ENCODE results near the gene ACHE. TPM values are rescaled to one million over a fixed set of nuclear protein-coding genes. Genes with fewer than 3 reads are reported as not detected.
"Not testable (repeated sequence)": the region's sequence is repeated elsewhere in the genome, so short reads cannot be mapped to it uniquely, and the experiment has no call there.

Gene ACHE
- total RNA-seq, result 1 to 10 TPM; 2.5 to 4.6 (median 3.5) TPM

DNA sequence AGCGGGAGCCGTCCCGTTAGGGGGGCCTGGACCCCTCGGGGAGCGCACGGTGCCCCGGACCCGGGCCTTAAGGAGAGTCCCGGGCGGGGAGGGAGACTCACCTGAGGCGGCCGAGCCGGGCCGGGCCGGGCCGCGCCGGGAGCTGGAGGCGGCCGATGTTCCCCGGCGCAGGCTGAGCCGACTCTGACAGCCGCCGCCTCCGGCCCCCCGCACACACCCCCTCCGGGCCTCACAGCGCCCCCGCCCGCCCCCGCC, at the start of gene ACHE:
Gene ACHE (minus strand): TSS at position 188 of the 255 bp plus-strand sequence. CDS start 1,656 bp downstream, outside the sequence.
- TF ChIP-seq EP300 (IDR thresholded peaks at IDR 0.05), result no peak
- TF ChIP-seq POLR2AphosphoS5 (IDR thresholded peaks at IDR 0.05), result no peak
- TF ChIP-seq, protein P1, sequence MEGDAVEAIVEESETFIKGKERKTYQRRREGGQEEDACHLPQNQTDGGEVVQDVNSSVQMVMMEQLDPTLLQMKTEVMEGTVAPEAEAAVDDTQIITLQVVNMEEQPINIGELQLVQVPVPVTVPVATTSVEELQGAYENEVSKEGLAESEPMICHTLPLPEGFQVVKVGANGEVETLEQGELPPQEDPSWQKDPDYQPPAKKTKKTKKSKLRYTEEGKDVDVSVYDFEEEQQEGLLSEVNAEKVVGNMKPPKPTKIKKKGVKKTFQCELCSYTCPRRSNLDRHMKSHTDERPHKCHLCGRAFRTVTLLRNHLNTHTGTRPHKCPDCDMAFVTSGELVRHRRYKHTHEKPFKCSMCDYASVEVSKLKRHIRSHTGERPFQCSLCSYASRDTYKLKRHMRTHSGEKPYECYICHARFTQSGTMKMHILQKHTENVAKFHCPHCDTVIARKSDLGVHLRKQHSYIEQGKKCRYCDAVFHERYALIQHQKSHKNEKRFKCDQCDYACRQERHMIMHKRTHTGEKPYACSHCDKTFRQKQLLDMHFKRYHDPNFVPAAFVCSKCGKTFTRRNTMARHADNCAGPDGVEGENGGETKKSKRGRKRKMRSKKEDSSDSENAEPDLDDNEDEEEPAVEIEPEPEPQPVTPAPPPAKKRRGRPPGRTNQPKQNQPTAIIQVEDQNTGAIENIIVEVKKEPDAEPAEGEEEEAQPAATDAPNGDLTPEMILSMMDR (IDR thresholded peaks at IDR 0.05), result no peak
- no peak for TF ChIP-seq POLR2A (IDR thresholded peaks at IDR 0.05; ENCODE audit: low read depth)
- Histone ChIP-seq H3K36me3 (no peaks in the 10 kb centered on the region), H3K27me3 (peaks cover 11 to 77% (median 31%) of the 10 kb centered on the region in 4 donors), H3K4me1 (peaks cover 32 to 42% (median 39%) of the 10 kb centered on the region in 4 donors), H3K27ac (replicated peaks in 1 of 4) (peak within 1 kb of the TSS in 2 of 4 donors; percentile 17 to 28), H3K4me3 (peak within 1 kb of the TSS; percentile 51 to 63 (median 52)), H3K9me3 (no peaks in the 10 kb centered on the region)
- no peak for DNase-seq (ENCODE audit: extremely low spot score)
- no CpG with 5 or more reads among the region's 32 CpGs for WGBS
- intact Hi-C loops (cut with DNase I), result loop anchor here (2.0 to 5.0 kb wide), 2 partner anchors 163 to 182 kb away; no protein-coding TSS in a partner anchor

DNA sequence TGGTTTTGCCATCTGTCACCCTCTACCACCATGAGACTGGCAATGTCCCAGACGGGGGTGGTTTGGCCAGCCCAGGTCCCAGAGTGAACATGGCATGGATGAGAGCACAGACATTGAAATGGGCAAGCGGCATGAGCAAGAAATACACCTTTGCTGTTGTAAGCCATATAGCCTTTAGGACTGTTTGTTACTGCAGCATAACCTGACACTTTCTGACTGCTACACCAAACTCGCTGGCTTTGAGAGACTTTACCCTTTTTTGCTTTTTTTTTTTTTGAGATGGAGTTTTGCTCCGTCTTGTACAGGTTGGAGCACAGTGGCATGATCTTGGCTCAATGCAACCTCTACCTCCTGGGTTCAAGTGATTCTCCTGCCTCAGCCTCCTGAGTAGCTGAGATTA, 48.5 kb upstream of the ACHE start:
- Histone ChIP-seq H3K27ac (replicated peaks in 1 of 4) (no peak overlapping the region), H3K4me3 (no peak overlapping the region), H3K4me1 (no peaks in the 10 kb centered on the region), H3K9me3 (peaks cover 0 to 11% (median 3%) of the 10 kb centered on the region in 4 donors), H3K27me3 (peaks cover 0 to 36% (median 0%) of the 10 kb centered on the region in 4 donors), H3K36me3 (no peaks in the 10 kb centered on the region)
- intact Hi-C loops (cut with DNase I), result no loop called here
- WGBS, result 88% methylated on average over 4 of the region's 4 CpGs
- DNase-seq (ENCODE audit: extremely low spot score), result no peak
- TF ChIP-seq EP300 (IDR thresholded peaks at IDR 0.05), result no peak
- TF ChIP-seq, protein P1 (IDR thresholded peaks at IDR 0.05), result no peak
- TF ChIP-seq POLR2A (IDR thresholded peaks at IDR 0.05; ENCODE audit: low read depth), result no peak
- TF ChIP-seq POLR2AphosphoS5 (IDR thresholded peaks at IDR 0.05), result no peak

DNA sequence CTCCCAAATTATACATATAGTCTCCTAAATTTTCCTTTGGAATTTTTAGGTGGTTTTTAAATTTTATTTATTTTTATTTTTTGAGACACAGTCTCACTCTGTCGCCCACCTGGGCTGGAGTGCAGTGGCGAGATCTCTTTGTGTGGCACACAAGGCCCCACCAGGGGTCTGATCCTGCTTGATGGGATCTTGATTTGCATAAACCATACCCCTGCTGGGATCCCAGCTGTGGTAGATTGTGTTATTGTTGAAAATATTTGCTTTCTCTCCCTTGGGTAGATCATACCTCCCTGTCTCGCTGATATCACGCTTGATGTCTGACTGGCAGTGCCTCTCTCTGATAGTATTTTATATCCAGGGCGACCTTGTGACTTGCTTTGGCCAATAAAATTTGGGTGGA, 48.0 kb upstream of the ACHE start:
- H3K4me3 ChIP-seq, result no peak overlapping the region

DNA sequence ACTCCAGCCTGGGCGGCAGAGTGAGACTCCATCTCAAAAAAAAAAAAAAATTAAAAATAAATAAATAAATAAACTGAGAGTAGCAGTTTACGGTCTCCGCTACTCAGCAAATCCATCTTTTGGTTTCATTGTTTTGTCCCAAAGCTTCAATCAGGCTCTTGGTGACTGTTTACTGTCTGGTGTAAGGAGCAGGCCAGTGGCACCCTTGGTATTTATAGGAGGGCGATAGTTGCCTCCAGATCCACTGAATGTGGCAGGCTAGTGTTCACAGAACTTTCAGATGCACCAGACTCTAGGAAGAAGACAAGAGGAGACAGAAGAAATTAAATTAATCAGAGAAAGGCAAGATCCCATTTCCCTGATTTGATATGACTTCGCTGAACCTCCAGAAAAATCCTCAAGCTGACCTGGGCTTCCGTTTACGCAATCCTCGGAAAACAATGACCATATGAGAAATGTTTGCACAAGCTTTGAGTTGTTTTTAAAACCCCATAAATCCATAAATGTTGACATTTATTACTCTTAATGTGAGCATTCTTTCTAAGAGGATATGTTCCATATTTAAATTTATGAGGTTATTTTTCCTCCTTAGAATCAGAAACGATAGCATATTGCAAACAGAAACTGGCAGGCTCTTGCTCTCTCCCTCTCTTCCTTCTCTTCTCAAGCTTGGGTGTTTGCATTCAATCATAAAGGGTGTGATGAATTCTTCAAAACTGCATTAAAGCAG, 46.5 kb upstream of the ACHE start:
- intact Hi-C loops (cut with DNase I), result no loop called here
- Histone ChIP-seq H3K4me1 (no peaks in the 10 kb centered on the region), H3K9me3 (peaks cover 0 to 11% (median 3%) of the 10 kb centered on the region in 4 donors), H3K36me3 (no peaks in the 10 kb centered on the region), H3K4me3 (no peak overlapping the region), H3K27ac (replicated peaks in 1 of 4) (no peak overlapping the region), H3K27me3 (peaks cover 0 to 31% (median 0%) of the 10 kb centered on the region in 4 donors)
- TF ChIP-seq EP300 (IDR thresholded peaks at IDR 0.05) (no peak), POLR2AphosphoS5 (IDR thresholded peaks at IDR 0.05) (no peak), POLR2A (IDR thresholded peaks at IDR 0.05; ENCODE audit: low read depth) (no peak)
- TF ChIP-seq, protein P1 (IDR thresholded peaks at IDR 0.05), result no peak
- 59% methylated on average over 9 of the region's 9 CpGs for WGBS
- DNase-seq (ENCODE audit: extremely low spot score), result no peak

More for the DNA sequence above, 48.0 kb upstream of the ACHE start:
- DNase-seq (ENCODE audit: extremely low spot score), result no peak
- TF ChIP-seq POLR2AphosphoS5 (IDR thresholded peaks at IDR 0.05), result no peak
- TF ChIP-seq, protein P1 (IDR thresholded peaks at IDR 0.05), result no peak
- TF ChIP-seq POLR2A (IDR thresholded peaks at IDR 0.05; ENCODE audit: low read depth), result no peak
- no peak for TF ChIP-seq EP300 (IDR thresholded peaks at IDR 0.05)
- intact Hi-C loops (cut with DNase I), result no loop called here
- Histone ChIP-seq H3K4me1 (no peaks in the 10 kb centered on the region), H3K27ac (replicated peaks in 1 of 4) (no peak overlapping the region), H3K9me3 (peaks cover 0 to 11% (median 3%) of the 10 kb centered on the region in 4 donors), H3K27me3 (peaks cover 0 to 32% (median 0%) of the 10 kb centered on the region in 4 donors), H3K36me3 (no peaks in the 10 kb centered on the region)
- WGBS, result 72% methylated on average over 4 of the region's 5 CpGs

GRCh38 chr7:100936167-100936566, 40.5 kb upstream of the ACHE start:
- H3K4me1 ChIP-seq; H3K36me3 ChIP-seq; H3K4me3 ChIP-seq; DNase-seq (ENCODE audit: extremely low spot score); H3K27me3 ChIP-seq; intact Hi-C loops (cut with DNase I); H3K27ac ChIP-seq (replicated peaks in 1 of 4): not testable (repeated sequence)
- H3K9me3 ChIP-seq, result peaks cover 0 to 13% (median 9%) of the 10 kb centered on the region in 4 donors
- WGBS, result 89% methylated on average over 7 of the region's 7 CpGs

DNA sequence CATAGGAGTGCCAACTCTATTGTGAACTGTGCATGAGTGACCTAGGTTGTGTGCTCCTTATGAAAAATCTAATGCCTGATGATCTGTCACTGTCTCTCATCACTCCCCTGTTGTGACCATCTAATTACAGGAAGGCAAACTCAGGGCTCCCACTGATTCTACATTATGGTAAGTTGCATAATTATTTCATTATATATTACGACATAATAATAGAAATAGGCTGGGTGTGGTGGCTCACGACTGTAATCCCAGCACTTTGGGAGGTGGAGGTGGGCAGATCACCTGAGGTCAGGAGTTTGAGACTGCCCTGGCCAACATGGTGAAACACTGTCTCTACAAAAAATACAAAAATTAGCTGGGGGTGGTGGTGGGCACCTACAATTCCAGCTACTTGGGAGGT, 39.7 kb upstream of the ACHE start:
- intact Hi-C loops (cut with DNase I); H3K4me3 ChIP-seq; H3K27ac ChIP-seq (replicated peaks in 1 of 4); H3K4me1 ChIP-seq; DNase-seq (ENCODE audit: extremely low spot score); H3K27me3 ChIP-seq; H3K36me3 ChIP-seq: not testable (repeated sequence)
- peaks cover 0 to 13% (median 7%) of the 10 kb centered on the region in 4 donors for H3K9me3 ChIP-seq
- WGBS, result 66% methylated on average over 2 of the region's 2 CpGs
